Measurements from ENCODE around the gene HSPA1B. TPM values are rescaled to one million over a fixed set of nuclear protein-coding genes. Genes with fewer than 3 reads are reported as not detected.

The HSPA1B gene
- polyA plus RNA-seq, 1 experiment, result 31.9 TPM

DNA sequence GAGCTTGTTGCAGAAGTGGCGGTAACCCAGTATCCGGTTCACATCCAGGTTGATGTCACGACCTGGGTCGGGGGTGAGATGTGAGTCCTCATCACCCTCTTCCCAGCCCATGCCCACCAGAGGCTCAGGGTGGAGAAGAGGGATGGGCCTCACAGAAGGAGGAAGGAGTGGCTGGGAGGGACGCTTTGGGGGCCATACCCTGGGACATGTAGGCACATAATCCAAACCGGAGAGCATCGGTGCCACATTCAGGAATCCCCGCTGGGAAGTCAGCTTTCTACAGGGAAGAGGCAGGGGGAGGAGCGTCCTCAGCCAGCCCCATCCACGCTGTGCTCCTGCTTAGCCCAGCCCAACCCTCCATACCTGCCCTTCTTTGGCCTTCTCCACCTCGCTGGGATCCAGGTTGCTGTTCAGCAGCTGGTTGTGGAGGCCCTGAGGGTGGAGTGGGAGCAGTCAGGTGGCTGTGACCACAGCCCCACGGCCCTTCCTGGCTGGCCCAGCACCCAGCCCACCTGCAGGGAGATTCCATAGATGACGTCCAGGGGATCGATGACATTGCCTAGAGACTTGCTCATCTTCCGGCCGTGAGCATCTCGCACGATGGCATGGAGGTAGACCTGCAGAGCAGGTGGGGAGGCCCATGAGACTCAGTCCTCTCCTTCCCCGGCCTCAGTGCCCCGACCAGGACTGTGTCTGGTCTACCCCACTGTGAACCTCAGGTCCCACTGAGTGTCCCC is 46.9 kb upstream of the HSPA1B start:
- Histone ChIP-seq H3K9me3 (ENCODE audit: control insufficient read depth, insufficient read depth, low read length) (no peaks in the 10 kb centered on the region), H3K4me3 (ENCODE audit: low read depth, low read length) (no peak overlapping the region), H3K27ac (ENCODE audit: low read depth, low read length) (no peak overlapping the region), H3K27me3 (ENCODE audit: control insufficient read depth, insufficient read depth, low read length) (no peaks in the 10 kb centered on the region)
- DNase-seq (ENCODE audit: low read depth, low spot score), result no peak
- TF ChIP-seq, protein P1, sequence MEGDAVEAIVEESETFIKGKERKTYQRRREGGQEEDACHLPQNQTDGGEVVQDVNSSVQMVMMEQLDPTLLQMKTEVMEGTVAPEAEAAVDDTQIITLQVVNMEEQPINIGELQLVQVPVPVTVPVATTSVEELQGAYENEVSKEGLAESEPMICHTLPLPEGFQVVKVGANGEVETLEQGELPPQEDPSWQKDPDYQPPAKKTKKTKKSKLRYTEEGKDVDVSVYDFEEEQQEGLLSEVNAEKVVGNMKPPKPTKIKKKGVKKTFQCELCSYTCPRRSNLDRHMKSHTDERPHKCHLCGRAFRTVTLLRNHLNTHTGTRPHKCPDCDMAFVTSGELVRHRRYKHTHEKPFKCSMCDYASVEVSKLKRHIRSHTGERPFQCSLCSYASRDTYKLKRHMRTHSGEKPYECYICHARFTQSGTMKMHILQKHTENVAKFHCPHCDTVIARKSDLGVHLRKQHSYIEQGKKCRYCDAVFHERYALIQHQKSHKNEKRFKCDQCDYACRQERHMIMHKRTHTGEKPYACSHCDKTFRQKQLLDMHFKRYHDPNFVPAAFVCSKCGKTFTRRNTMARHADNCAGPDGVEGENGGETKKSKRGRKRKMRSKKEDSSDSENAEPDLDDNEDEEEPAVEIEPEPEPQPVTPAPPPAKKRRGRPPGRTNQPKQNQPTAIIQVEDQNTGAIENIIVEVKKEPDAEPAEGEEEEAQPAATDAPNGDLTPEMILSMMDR (IDR thresholded peaks at IDR 0.05; ENCODE audit: low read depth, low read length), result no peak
- CTCF ChIA-PET, result interaction anchor here (4.2 kb wide), 1 partner anchor 11 kb away, joined by 24 read pairs; no protein-coding TSS in a partner anchor
- POLR2A ChIA-PET, result no interaction called here

DNA sequence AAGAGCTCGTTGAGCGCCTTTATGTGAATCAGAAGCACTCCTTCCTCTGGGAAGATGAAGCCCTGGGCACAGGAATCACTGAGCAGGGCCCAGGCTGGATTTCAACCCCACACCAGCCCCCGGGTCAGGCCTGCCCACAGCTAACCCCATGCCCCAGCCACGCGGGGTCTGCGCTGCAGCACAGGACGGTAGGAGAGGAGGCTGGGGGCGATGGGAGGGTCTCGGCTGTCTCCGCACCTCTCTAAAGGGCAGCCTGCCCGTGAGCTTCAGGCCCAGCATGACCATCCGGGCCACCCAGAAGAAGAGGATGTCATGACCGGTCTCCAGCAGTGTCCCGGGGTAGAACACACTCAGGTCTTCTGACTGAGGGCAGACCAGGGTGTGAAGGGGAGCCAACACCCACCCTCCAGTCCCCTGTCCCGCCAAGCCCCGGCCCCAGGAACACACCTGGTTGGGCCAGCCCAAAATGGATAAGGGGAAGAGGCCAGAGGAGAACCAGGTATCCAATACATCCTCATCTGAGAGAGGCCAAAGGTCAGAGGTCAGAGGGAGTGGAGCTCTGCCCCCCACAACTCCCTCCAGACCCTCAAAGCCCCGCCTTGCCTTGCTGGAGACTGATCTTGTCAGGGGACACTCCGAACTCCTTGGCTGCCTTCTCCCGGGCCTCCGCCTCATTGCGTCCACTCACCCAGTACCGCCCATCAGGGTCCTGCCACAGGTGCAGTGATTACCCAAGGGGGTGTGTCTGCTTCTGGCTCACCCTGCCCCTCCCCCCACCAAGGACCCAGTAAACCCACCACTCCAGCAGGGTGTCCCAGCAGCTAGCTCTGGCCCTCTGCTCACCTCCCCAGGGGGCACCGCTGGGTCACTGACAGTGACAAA is 46.1 kb upstream of the HSPA1B start:
- POLR2A ChIA-PET, result interaction anchor here (1.2 kb wide), 1 partner anchor 99 kb away, joined by 10 read pairs; no protein-coding TSS in a partner anchor

DNA sequence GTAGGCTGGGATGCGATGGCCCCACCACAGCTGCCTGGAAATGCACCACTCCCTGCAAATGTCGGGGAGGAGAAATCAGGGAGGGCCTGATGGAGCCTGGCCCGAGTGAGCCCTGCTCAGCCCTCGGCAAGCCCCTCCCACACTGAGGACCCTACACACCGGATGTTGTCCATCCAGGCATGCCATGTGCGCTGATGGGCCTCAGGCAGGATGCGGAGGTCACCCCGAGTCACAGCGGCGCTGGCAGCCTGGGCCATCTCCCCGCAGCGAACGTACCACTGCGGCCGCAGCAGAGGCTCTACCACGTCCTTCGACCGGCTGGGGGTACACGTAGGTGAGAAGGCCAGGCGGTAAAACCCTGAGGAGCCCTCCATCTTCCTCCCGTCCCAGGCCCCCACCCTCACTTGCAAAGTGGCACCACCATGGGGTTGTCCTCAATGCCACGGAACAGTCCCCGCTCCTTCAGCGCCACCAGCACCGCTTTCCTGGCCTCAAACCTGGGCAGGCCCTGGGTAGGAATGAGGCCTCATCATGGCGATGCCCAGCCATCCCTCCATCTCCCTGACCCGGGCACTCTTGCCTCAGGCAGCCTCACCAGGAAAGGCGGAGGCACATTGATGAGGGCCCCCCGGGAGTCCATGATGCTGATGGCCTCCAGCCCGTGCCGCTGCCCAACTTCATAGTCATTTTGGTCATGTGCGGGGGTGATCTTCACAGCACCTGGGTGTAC is 45.2 kb upstream of the HSPA1B start:
- ChIA-PET CTCF (interaction anchor here (0.9 to 1.0 kb wide), 2 partner anchors 9 kb away, joined by 4 to 5 read pairs; no protein-coding TSS in a partner anchor), POLR2A (interaction anchor here (1.2 kb wide), 1 partner anchor 100 kb away, joined by 10 read pairs; no protein-coding TSS in a partner anchor)
- TF ChIP-seq, protein P1 (IDR thresholded peaks at IDR 0.05; ENCODE audit: low read depth, low read length), result no peak
- Histone ChIP-seq H3K4me3 (ENCODE audit: low read depth, low read length) (no peak overlapping the region), H3K27ac (ENCODE audit: low read depth, low read length) (no peak overlapping the region), H3K27me3 (ENCODE audit: control insufficient read depth, insufficient read depth, low read length) (no peaks in the 10 kb centered on the region), H3K9me3 (ENCODE audit: control insufficient read depth, insufficient read depth, low read length) (no peaks in the 10 kb centered on the region)
- no peak for DNase-seq (ENCODE audit: low read depth, low spot score)

More for the DNA sequence above, 46.1 kb upstream of the HSPA1B start:
- no peaks in the 10 kb centered on the region for H3K9me3 ChIP-seq (ENCODE audit: control insufficient read depth, insufficient read depth, low read length)
- no peak for DNase-seq (ENCODE audit: low read depth, low spot score)
- no peak overlapping the region for H3K4me3 ChIP-seq (ENCODE audit: low read depth, low read length)
- TF ChIP-seq, protein P1 (IDR thresholded peaks at IDR 0.05; ENCODE audit: low read depth, low read length), result no peak
- H3K27me3 ChIP-seq (ENCODE audit: control insufficient read depth, insufficient read depth, low read length), result no peaks in the 10 kb centered on the region
- no peak overlapping the region for H3K27ac ChIP-seq (ENCODE audit: low read depth, low read length)
- CTCF ChIA-PET, result interaction anchor here (0.9 to 4.2 kb wide), 2 partner anchors 10 kb away, joined by 4 to 24 read pairs; no protein-coding TSS in a partner anchor

DNA sequence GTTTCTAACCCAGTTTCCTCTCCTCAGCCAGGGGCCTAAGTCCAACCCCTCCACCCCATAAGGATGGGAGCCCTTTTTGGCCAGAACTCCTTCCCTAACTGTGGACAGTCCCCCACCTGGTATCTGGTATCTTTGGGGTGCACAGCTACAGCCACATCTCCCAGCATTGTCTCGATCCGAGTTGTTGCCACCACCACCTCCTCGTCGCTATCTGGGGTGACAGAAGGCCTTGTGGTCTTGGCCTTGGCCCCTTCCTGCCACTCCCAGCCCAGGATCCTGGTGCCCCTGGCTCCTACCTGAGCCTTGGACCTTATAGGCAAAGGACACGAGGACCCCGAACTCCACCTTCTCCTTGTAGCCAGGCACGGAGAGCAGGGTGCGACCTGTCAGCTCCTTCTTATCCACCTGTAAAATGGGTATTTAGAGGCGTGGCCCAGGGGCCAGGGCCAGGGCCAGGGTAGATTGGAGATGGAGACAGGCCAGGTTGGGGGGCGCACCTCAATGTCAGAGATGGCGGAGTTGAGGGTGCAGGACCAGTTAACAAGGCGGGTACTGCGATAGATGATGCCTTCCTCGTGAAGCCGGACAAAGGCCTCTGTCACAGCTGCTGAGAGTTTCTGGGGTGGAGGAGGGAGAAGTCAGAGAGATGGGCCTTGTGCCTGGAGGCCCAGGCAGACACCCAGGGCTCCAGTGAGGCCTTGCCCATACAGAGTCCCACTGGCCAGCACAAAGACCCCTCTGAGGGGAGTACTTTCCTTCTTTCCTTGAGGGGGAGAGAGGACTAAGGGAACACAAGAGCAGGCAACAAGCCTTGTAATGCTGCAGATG is 43.2 kb upstream of the HSPA1B start:
- no peaks in the 10 kb centered on the region for H3K27me3 ChIP-seq (ENCODE audit: control insufficient read depth, insufficient read depth, low read length)
- POLR2A ChIA-PET, result interaction anchor here (0.7 kb wide), 2 partner anchors 23 kb away, joined by 3 to 4 read pairs; partner anchors contain the start of gene LSM2

More for the DNA sequence above, 43.2 kb upstream of the HSPA1B start:
- TF ChIP-seq, protein P1 (IDR thresholded peaks at IDR 0.05; ENCODE audit: low read depth, low read length), result no peak
- Histone ChIP-seq H3K9me3 (ENCODE audit: control insufficient read depth, insufficient read depth, low read length) (no peaks in the 10 kb centered on the region), H3K4me3 (ENCODE audit: low read depth, low read length) (no peak overlapping the region), H3K27ac (ENCODE audit: low read depth, low read length) (no peak overlapping the region)
- no peak for DNase-seq (ENCODE audit: low read depth, low spot score)
- CTCF ChIA-PET, result no interaction called here

Data from AG04450 (cell line).